K562 (cell line): Measurements from ENCODE around the gene CNOT11. TPM values are rescaled to one million over a fixed set of nuclear protein-coding genes. Genes with fewer than 3 reads are reported as not detected.

Source experiments
- ATAC-seq: fragments of 200-7000 bp; cut with Tn5 transposase; 3 replicates; pipeline ENCODE4 v1.9.1; 2020; ENCODE audit warnings: moderate library complexity
- BruUV-seq: library from RNA; stranded (reverse); fragments of 400-500 nt; replicated peaks from 2 replicates; lab custom pipeline; 2021; lab: Mats Ljungman, UMichigan
- CTCF ChIA-PET: fragments of 300-600 bp; formaldehyde crosslinking; extraction: SDS; loops from one replicate; lab custom pipeline; 2021; ENCODE audit warnings: low intra/inter-chr PET ratio; lab: Yijun Ruan, JAX
- POLR2A ChIA-PET: fragments of 300-600, 350-650 bp; sonication (Branson Sonifier 250); formaldehyde crosslinking; extraction: SDS; loops from one replicate; lab custom pipeline; 2021; ENCODE audit warnings: antibody characterized with exemption, inconsistent platforms; lab: Yijun Ruan, JAX
- DNase-seq, 4 experiments: peaks; one replicate each; pipeline versions ENCODE4 v3.0.0 to v3.0.0-alpha.2; 2011 to 2018; ENCODE audit warnings: low spot score in 3 of 4, mixed read lengths in 3 of 4; ENCODE audit errors: extremely low read depth in 1 of 4
- FAIRE-seq: peaks from 2 replicates; lab custom pipeline; 2011; peaks lifted over from hg19 to GRCh38; lab: Jason Lieb, UNC
- H2AFZ ChIP-seq: 2 replicates; pipeline ENCODE4 v1.6.0; 2011; ENCODE audit warnings: low read depth, low read length, control low read depth, inconsistent platforms
- H3K27ac ChIP-seq: fragments of 200-600 bp; 3 replicates; pipeline ENCODE4 v1.8.0; 2011; ENCODE audit warnings: low read depth, mild to moderate bottlenecking, control low read depth, inconsistent platforms, low read length, moderate library complexity, mixed read lengths; ENCODE audit errors: extremely low read depth
- H3K27me3 ChIP-seq, 2 experiments: fragments of 300-600 bp in 1 of 2; 2 replicates in 1 of 2; 3 replicates in 1 of 2; pipeline versions ENCODE4 v1.6.0 to v1.8.0; 2011; ENCODE audit warnings: inconsistent platforms in 2 of 2, low read length in 2 of 2, mild to moderate bottlenecking in 1 of 2, mixed read lengths in 1 of 2, moderate library complexity in 1 of 2; ENCODE audit not compliant: control insufficient read depth in 2 of 2, insufficient read depth in 2 of 2
- H3K36me3 ChIP-seq: fragments of 300-600 bp; 3 replicates; pipeline ENCODE4 v1.8.0; 2011; ENCODE audit warnings: mild to moderate bottlenecking, low read length, inconsistent platforms; ENCODE audit not compliant: control insufficient read depth, insufficient read depth
- H3K4me1 ChIP-seq, 2 experiments: fragments of 200-600 bp in 1 of 2; replicated peaks in 1 of 2; 2 replicates in 1 of 2; 3 replicates in 1 of 2; pipeline versions ENCODE4 v1.5.1 to v1.8.0; 2011; ENCODE audit warnings: inconsistent platforms in 2 of 2, low read length in 2 of 2, mild to moderate bottlenecking in 1 of 2, mixed read lengths in 1 of 2, moderate library complexity in 1 of 2; ENCODE audit not compliant: control insufficient read depth in 2 of 2, insufficient read depth in 2 of 2
- H3K4me2 ChIP-seq: 2 replicates; pipeline ENCODE4 v1.6.1; 2011; ENCODE audit warnings: low read length, control low read depth, inconsistent platforms, mixed read lengths; ENCODE audit not compliant: insufficient read depth
- H3K4me3 ChIP-seq: fragments of 200-600 bp; sonication (generic), shearing (Covaris generic); 2 replicates; pipeline ENCODE4 v1.5.1; 2016; ENCODE audit warnings: control low read depth, inconsistent platforms
- H3K79me2 ChIP-seq: fragments of 200-600 bp; 3 replicates; pipeline ENCODE4 v1.8.0; 2011; ENCODE audit warnings: low read length, inconsistent platforms; ENCODE audit not compliant: control insufficient read depth, insufficient read depth
- H3K9ac ChIP-seq, 2 experiments: 2 replicates each; pipeline versions ENCODE4 v1.6.0 to v1.6.1; 2011; ENCODE audit warnings: low read depth in 2 of 2, low read length in 2 of 2, control low read depth in 1 of 2, inconsistent platforms in 1 of 2, mild to moderate bottlenecking in 1 of 2, mixed read lengths in 1 of 2; ENCODE audit not compliant: insufficient read depth in 1 of 2
- H3K9me1 ChIP-seq: one replicate; pipeline ENCODE4 v1.6.0; 2011; ENCODE audit warnings: inconsistent platforms, mild to moderate bottlenecking, low read length, moderate library complexity; ENCODE audit not compliant: control insufficient read depth, insufficient read depth
- H3K9me3 ChIP-seq: replicated peaks from 2 replicates; pipeline ENCODE4 v1.5.1; 2011; ENCODE audit warnings: low read depth, low read length, inconsistent platforms; ENCODE audit not compliant: control insufficient read depth, insufficient read depth
- H4K20me1 ChIP-seq: replicated peaks from 2 replicates; pipeline ENCODE4 v1.6.1; 2011; ENCODE audit warnings: low read length, inconsistent platforms, mixed read lengths; ENCODE audit not compliant: control insufficient read depth, insufficient read depth
- ERF ChIP-seq: fragments of 450-650 bp; formaldehyde crosslinking; IDR thresholded peaks from 2 replicates; pipeline ENCODE4 v1.4.0; 2020; ENCODE audit warnings: mild to moderate bottlenecking, mixed read lengths
- ETV1 ChIP-seq: fragments of 450-650 bp; conservative IDR thresholded peaks from 2 replicates; pipeline ENCODE4 v1.6.1; 2016; ENCODE audit warnings: missing genetic modification characterization, control low read depth, low read depth, missing compliant biosample characterization
- FIP1L1 ChIP-seq: fragments of 200-400 bp; formaldehyde crosslinking; IDR thresholded peaks from 2 replicates; pipeline ENCODE4 v1.6.1; 2018; ENCODE audit warnings: mild to moderate bottlenecking, low read depth, low read length; ENCODE audit not compliant: poor library complexity, severe bottlenecking
- MYC ChIP-seq, 2 experiments: fragments of 250-450 bp in 1 of 2; sonication (Bioruptor Pico) in 1 of 2; IDR thresholded peaks; 2 replicates each; pipeline versions ENCODE4 v1.5.1 to v1.6.1; 2012 to 2021; ENCODE audit warnings: low read depth in 2 of 2, borderline replicate concordance in 1 of 2, improper control_type of control experiment in 1 of 2, low read length in 1 of 2, mild to moderate bottlenecking in 1 of 2, moderate library complexity in 1 of 2
- NRF1 ChIP-seq, 2 experiments: fragments of 450-650 bp; IDR thresholded peaks in 1 of 2; conservative IDR thresholded peaks in 1 of 2; 2 replicates each; pipeline ENCODE4 v1.6.1; 2014; ENCODE audit warnings: mild to moderate bottlenecking in 2 of 2
- RCOR1 ChIP-seq, 2 experiments: IDR thresholded peaks; 2 replicates each; pipeline ENCODE4 v1.6.1; 2012; ENCODE audit warnings: low read depth in 2 of 2, low read length in 2 of 2, borderline replicate concordance in 1 of 2, improper control_type of control experiment in 1 of 2
- SAP30 ChIP-seq: fragments of 200-600 bp; sonication (generic); IDR thresholded peaks from 2 replicates; pipeline ENCODE4 v1.6.1; 2012; ENCODE audit warnings: borderline replicate concordance, low read depth, mild to moderate bottlenecking, moderate library complexity, low read length, control low read depth, inconsistent platforms; ENCODE audit not compliant: insufficient read depth, poor library complexity, severe bottlenecking
- SIN3A ChIP-seq, 2 experiments: fragments of 150-350 bp in 1 of 2; IDR thresholded peaks; 2 replicates each; pipeline ENCODE4 v1.6.1; 2011 to 2016; ENCODE audit warnings: borderline replicate concordance in 2 of 2, low read depth in 2 of 2, low read length in 2 of 2, mild to moderate bottlenecking in 2 of 2, moderate library complexity in 2 of 2; ENCODE audit not compliant: control insufficient read depth in 1 of 2
- SPI1 ChIP-seq: IDR thresholded peaks from 2 replicates; pipeline ENCODE4 v1.6.1; 2011; ENCODE audit warnings: low read depth, low read length, control low read depth, borderline replicate concordance
- YY1 ChIP-seq, 3 experiments: IDR thresholded peaks; 2 replicates each; pipeline ENCODE4 v1.6.1; 2011; ENCODE audit warnings: low read length in 2 of 3, mild to moderate bottlenecking in 2 of 3, moderate library complexity in 2 of 3, borderline replicate concordance in 1 of 3, control low read depth in 1 of 3, low read depth in 1 of 3; ENCODE audit not compliant: insufficient read depth in 3 of 3, insufficient replicate concordance in 2 of 3, control insufficient read depth in 1 of 3, insufficient read length in 1 of 3; ENCODE audit errors: extremely low read depth in 1 of 3
- ZFX ChIP-seq: sonication (generic); formaldehyde crosslinking; IDR thresholded peaks from 2 replicates; pipeline ENCODE4 v1.8.0; 2022; ENCODE audit warnings: mild to moderate bottlenecking, missing genetic modification reagents, moderate library complexity
- ZNF79 ChIP-seq: fragments of 250-450 bp; sonication (Bioruptor Pico); IDR thresholded peaks from 2 replicates; pipeline ENCODE4 v1.4.0; 2020; ENCODE audit warnings: low read depth, mild to moderate bottlenecking, moderate library complexity
- WGBS: fragments of 100-300 bp; shearing (Covaris generic); methylation state at CpG from one replicate; pipeline ENCODE4 v1.1.6; 2016; ENCODE audit warnings: low coverage, mixed read lengths; ENCODE audit not compliant: insufficient coverage; ENCODE audit errors: missing lambda C conversion rate; 5-methylcytosine and 5-hydroxymethylcytosine counted together
- in situ Hi-C: fragments of 300-500 bp; cut with MboI; formaldehyde crosslinking; loops from 4 replicates; pipeline ENCODE4 v1.15.0; 2018; ENCODE audit warnings: inconsistent platforms, mixed read lengths
- intact Hi-C: fragments of 100-400 bp; cut with micrococcal nuclease; formaldehyde crosslinking; loops from 2 replicates; pipeline ENCODE4 v1.14.2; 2022
- polyA plus RNA-seq, 8 experiments: library from polyadenylated mRNA; depleted of rRNA in 4 of 8; stranded (reverse) in 5 of 8; unstranded in 3 of 8; fragments of >200 nt; fragmentation: Nextera tagmentation in 2 of 8; fragmentation: Illumina TruSeq in 1 of 8; extraction: Ambion mirVana in 2 of 8; extraction: Trizol in 1 of 8; gene quantifications; 2 replicates each; pipeline versions ENCODE4 v1.2.1 to v1.2.3, GENCODE V29; 2011 to 2014; ENCODE audit warnings: inconsistent platforms in 1 of 8, missing spikeins in 1 of 8
- total RNA-seq, 7 experiments: library from RNA; depleted of rRNA in 6 of 7; stranded (reverse); fragments of >200 nt in 6 of 7; fragmentation: Illumina TruSeq in 2 of 7; extraction: Trizol in 2 of 7; gene quantifications; 2 replicates each; pipeline versions ENCODE4 v1.2.1 to v1.2.3, GENCODE V29; 2011 to 2021; ENCODE audit warnings: low replicate concordance in 1 of 7
- TF ChIP-seq, protein P1 (sequence below): sonication (generic); formaldehyde crosslinking; IDR thresholded peaks from 2 replicates; pipeline ENCODE4 v1.8.0; 2023; ENCODE audit warnings: mild to moderate bottlenecking, missing genetic modification reagents

CNOT11 gene
- total and polyA plus RNA-seq, 9 of the 15 experiments (the other 6 are each of a cell fraction or from before 2014, with no cell fraction given), result 12.7 to 163 (median 64.2) TPM

DNA sequence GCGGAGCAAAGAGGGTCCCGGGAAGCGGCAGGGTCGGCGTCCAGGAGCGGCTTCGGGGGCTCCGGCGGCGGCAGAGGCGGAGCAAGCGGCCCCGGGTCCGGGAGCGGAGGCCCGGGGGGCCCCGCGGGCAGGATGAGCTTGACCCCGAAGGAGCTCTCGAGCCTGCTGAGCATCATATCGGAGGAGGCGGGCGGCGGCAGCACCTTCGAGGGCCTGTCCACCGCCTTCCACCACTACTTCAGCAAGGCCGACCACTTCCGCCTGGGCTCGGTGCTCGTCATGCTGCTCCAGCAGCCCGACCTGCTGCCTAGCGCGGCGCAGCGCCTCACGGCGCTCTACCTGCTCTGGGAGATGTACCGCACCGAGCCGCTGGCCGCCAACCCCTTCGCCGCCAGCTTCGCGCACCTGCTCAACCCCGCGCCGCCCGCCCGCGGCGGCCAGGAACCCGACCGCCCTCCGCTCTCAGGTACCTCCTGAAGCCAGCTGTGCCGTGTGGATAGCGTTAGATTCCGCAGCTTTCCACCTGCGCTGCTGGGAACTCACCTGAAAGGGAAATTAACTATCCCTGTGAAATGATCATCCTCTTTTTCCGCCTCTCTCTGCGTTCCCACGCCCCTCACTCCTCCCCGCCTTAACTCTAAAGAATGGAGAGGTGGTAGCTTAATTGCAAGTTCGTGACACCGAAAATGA is 472 bp downstream of the CNOT11 start:
- peak overlapping the region; percentile 98 for H3K4me2 ChIP-seq
- peak overlapping the region; percentile 86 for H2AFZ ChIP-seq
- DNase-seq (peak in 3 of 4 experiments; percentile 51 to 73 (median 67)), ATAC-seq (peak; percentile 81), FAIRE-seq (no peak)
- peaks cover 22 to 24% of the 10 kb centered on the region in 2 experiments for H3K4me1 ChIP-seq
- H3K4me3 ChIP-seq, result peak overlapping the region; percentile 97
- no peaks in the 10 kb centered on the region for H3K9me1 ChIP-seq
- in situ Hi-C loops (no loop called here), intact Hi-C loops (loop anchor here (2.0 to 5.0 kb wide), 2 partner anchors 101 to 240 kb away; partner anchors contain the start of gene TBC1D8)
- 0% methylated on average over 44 of the region's 65 CpGs for WGBS
- peaks cover 24% of the 10 kb centered on the region; the same call in 2 of the 3 replicates for H3K36me3 ChIP-seq
- H3K9me3 ChIP-seq, result peaks cover 1% of the 10 kb centered on the region; the same call in 1 of the 2 replicates
- H4K20me1 ChIP-seq, result 0 out of 2 replicates have a peak, but pooled peaks cover 7% of the 10 kb centered on the region
- H3K9ac ChIP-seq, result peak overlapping the region; percentile 93 to 98
- CTCF ChIA-PET, result interaction anchor here (1.2 kb wide), 1 partner anchor 240 kb away, joined by 5 read pairs; no protein-coding TSS in a partner anchor
- H3K27me3 ChIP-seq, result no peaks in the 10 kb centered on the region
- H3K79me2 ChIP-seq, result peaks cover 40% of the 10 kb centered on the region
- POLR2A ChIA-PET, result interaction anchor here (0.5 to 1.8 kb wide), 6 partner anchors 14 to 251 kb away, joined by 3 to 7 read pairs (median 3); partner anchors contain the start of genes RNF149 and RPL31
- no TSS peak for BruUV-seq
- peak overlapping the region; percentile 89 for H3K27ac ChIP-seq
- 0 out of 2 replicates have a peak, but pooled peaks have one; percentile 12 for TF ChIP-seq ETV1 (tag)
- peak; percentile 65 for TF ChIP-seq SAP30
- 0 out of 4 replicates have a peak, but pooled peaks of 1 of the 2 experiments have one; percentile 22 for TF ChIP-seq SIN3A (IDR thresholded peaks at IDR 0.05; ENCODE audit: borderline replicate concordance in 2 of 2, control insufficient read depth in 1 of 2, low read depth in 2 of 2, low read length in 2 of 2)
- 0 out of 2 replicates have a peak, but pooled peaks have one; percentile 21 for TF ChIP-seq MYC (IDR thresholded peaks at IDR 0.05; ENCODE audit: low read depth, low read length)
- TF ChIP-seq MYC (CRISPR knock-in tag; IDR thresholded peaks at IDR 0.05; ENCODE audit: borderline replicate concordance, low read depth), result no peak
- TF ChIP-seq SPI1, result peak; percentile 60; the same call in 1 of the 2 replicates
- peak; percentile 49 to 65; a peak in 2 of 4 replicates for TF ChIP-seq NRF1 (conservative IDR thresholded peaks at IDR 0.05 in 1 of 2, IDR thresholded peaks at IDR 0.05 in 1 of 2)
- peak in 1 of 2 experiments; percentile 4; a peak in 1 of 4 replicates for TF ChIP-seq RCOR1 (IDR thresholded peaks at IDR 0.05; ENCODE audit: borderline replicate concordance in 1 of 2, low read depth in 2 of 2, low read length in 2 of 2)
- peak; percentile 61 for TF ChIP-seq FIP1L1
- no peak for TF ChIP-seq ZNF79 (CRISPR knock-in tag)
- peak in 1 of 3 experiments; percentile 27 for TF ChIP-seq YY1 (IDR thresholded peaks at IDR 0.05; ENCODE audit: borderline replicate concordance in 1 of 3, control insufficient read depth in 1 of 3, extremely low read depth in 1 of 3, insufficient read depth in 3 of 3, insufficient read length in 1 of 3, insufficient replicate concordance in 2 of 3, low read depth in 1 of 3, low read length in 2 of 3)
- TF ChIP-seq ZFX, result peak; percentile 92
- TF ChIP-seq, protein P1, sequence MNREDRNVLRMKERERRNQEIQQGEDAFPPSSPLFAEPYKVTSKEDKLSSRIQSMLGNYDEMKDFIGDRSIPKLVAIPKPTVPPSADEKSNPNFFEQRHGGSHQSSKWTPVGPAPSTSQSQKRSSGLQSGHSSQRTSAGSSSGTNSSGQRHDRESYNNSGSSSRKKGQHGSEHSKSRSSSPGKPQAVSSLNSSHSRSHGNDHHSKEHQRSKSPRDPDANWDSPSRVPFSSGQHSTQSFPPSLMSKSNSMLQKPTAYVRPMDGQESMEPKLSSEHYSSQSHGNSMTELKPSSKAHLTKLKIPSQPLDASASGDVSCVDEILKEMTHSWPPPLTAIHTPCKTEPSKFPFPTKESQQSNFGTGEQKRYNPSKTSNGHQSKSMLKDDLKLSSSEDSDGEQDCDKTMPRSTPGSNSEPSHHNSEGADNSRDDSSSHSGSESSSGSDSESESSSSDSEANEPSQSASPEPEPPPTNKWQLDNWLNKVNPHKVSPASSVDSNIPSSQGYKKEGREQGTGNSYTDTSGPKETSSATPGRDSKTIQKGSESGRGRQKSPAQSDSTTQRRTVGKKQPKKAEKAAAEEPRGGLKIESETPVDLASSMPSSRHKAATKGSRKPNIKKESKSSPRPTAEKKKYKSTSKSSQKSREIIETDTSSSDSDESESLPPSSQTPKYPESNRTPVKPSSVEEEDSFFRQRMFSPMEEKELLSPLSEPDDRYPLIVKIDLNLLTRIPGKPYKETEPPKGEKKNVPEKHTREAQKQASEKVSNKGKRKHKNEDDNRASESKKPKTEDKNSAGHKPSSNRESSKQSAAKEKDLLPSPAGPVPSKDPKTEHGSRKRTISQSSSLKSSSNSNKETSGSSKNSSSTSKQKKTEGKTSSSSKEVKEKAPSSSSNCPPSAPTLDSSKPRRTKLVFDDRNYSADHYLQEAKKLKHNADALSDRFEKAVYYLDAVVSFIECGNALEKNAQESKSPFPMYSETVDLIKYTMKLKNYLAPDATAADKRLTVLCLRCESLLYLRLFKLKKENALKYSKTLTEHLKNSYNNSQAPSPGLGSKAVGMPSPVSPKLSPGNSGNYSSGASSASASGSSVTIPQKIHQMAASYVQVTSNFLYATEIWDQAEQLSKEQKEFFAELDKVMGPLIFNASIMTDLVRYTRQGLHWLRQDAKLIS (CRISPR knock-in tag), result peak; percentile 64; the same call in 1 of the 2 replicates
- 0 out of 2 replicates have a peak, but pooled peaks have one; percentile 60 for TF ChIP-seq ERF
